Measurements from ENCODE around the gene NPAS3. TPM values are rescaled to one million over a fixed set of nuclear protein-coding genes. Genes with fewer than 3 reads are reported as not detected.

The NPAS3 gene
- total and polyA plus RNA-seq, 4 donors: 0.07 to 0.09 (median 0.08) TPM; not detected in 1

GRCh38 chr14:33019346-33019745, 80.7 kb downstream of the NPAS3 start:
- WGBS: 69% methylated on average over 3 of the region's 3 CpGs
- TF ChIP-seq HNF4G (IDR thresholded peaks at IDR 0.05): no peak
- no peak for TF ChIP-seq HNF4A (conservative IDR thresholded peaks at IDR 0.05)
- TF ChIP-seq YY1 (IDR thresholded peaks at IDR 0.05): no peak
- no peak for DNase-seq (ENCODE audit: low spot score)
- Histone ChIP-seq H3K9me3 (ENCODE audit: control insufficient read depth in 4 of 4, low read length in 3 of 4) (no peaks in the 10 kb centered on the region), H3K27me3 (ENCODE audit: control insufficient read depth in 4 of 4, insufficient read depth in 4 of 4, low read length in 3 of 4) (no peaks in the 10 kb centered on the region), H3K9ac (ENCODE audit: low read depth in 1 of 2, low read length in 2 of 2) (no peak overlapping the region), H3K4me3 (ENCODE audit: low read depth in 1 of 3, low read length in 3 of 3) (no peak overlapping the region), H3K27ac (ENCODE audit: low read depth in 1 of 2, low read length in 2 of 2) (no peak overlapping the region), H3K4me1 (ENCODE audit: control insufficient read depth in 4 of 4, insufficient read depth in 4 of 4, low read length in 3 of 4) (no peaks in the 10 kb centered on the region), H3K36me3 (ENCODE audit: control insufficient read depth in 4 of 4, insufficient read depth in 3 of 4, low read depth in 1 of 4, low read length in 3 of 4) (no peaks in the 10 kb centered on the region)

GRCh38 chr14:33026850-33027430, 88.3 kb downstream of the NPAS3 start:
- TF ChIP-seq FOXA2 (IDR thresholded peaks at IDR 0.05): no peak
- no peak for TF ChIP-seq HNF4G (IDR thresholded peaks at IDR 0.05)
- no peak for TF ChIP-seq SP1 (IDR thresholded peaks at IDR 0.05)
- no peak for TF ChIP-seq NR2F2 (IDR thresholded peaks at IDR 0.05)
- TF ChIP-seq ATF3 (IDR thresholded peaks at IDR 0.05): no peak
- no peak for TF ChIP-seq ZBTB33 (IDR thresholded peaks at IDR 0.05)
- no peak for TF ChIP-seq FOXA1 (IDR thresholded peaks at IDR 0.05)
- no peak for TF ChIP-seq HNF4A (conservative IDR thresholded peaks at IDR 0.05)
- TF ChIP-seq TAF1 (conservative IDR thresholded peaks at IDR 0.05): no peak
- no peak for TF ChIP-seq GABPA (IDR thresholded peaks at IDR 0.05 in 1 of 2, conservative IDR thresholded peaks at IDR 0.05 in 1 of 2)

GRCh38 chr14:33029511-33029910, 90.8 kb downstream of the NPAS3 start:
- TF ChIP-seq NR2F2 (IDR thresholded peaks at IDR 0.05): no peak
- no peak for TF ChIP-seq REST (IDR thresholded peaks at IDR 0.05)
- TF ChIP-seq HNF4G (IDR thresholded peaks at IDR 0.05): no peak
- TF ChIP-seq FOXA2 (IDR thresholded peaks at IDR 0.05): no peak
- no peak for TF ChIP-seq YY1 (IDR thresholded peaks at IDR 0.05)
- TF ChIP-seq TAF1 (conservative IDR thresholded peaks at IDR 0.05): no peak
- no peak for TF ChIP-seq EGR1 (IDR thresholded peaks at IDR 0.05; ENCODE audit: low read depth in 2 of 2)
- no peak for TF ChIP-seq GABPA (IDR thresholded peaks at IDR 0.05 in 1 of 2, conservative IDR thresholded peaks at IDR 0.05 in 1 of 2)
- TF ChIP-seq FOXA1 (IDR thresholded peaks at IDR 0.05): no peak
- no peak for TF ChIP-seq ZBTB33 (IDR thresholded peaks at IDR 0.05)
- no peak for TF ChIP-seq JUND (IDR thresholded peaks at IDR 0.05)
- TF ChIP-seq ATF3 (IDR thresholded peaks at IDR 0.05): no peak
- TF ChIP-seq RAD21 (IDR thresholded peaks at IDR 0.05): no peak
- no peak for TF ChIP-seq CTCF (IDR thresholded peaks at IDR 0.05; ENCODE audit: low read depth, low read length, missing input control)
- H3K36me3 ChIP-seq (ENCODE audit: control insufficient read depth in 4 of 4, insufficient read depth in 3 of 4, low read depth in 1 of 4, low read length in 3 of 4): no peaks in the 10 kb centered on the region
- H3K4me1 ChIP-seq (ENCODE audit: control insufficient read depth in 4 of 4, insufficient read depth in 4 of 4, low read length in 3 of 4): no peaks in the 10 kb centered on the region
- no peaks in the 10 kb centered on the region for H3K27me3 ChIP-seq (ENCODE audit: control insufficient read depth in 4 of 4, insufficient read depth in 4 of 4, low read length in 3 of 4)
- H3K9ac ChIP-seq (ENCODE audit: low read depth in 1 of 2, low read length in 2 of 2): no peak overlapping the region
- H3K4me3 ChIP-seq (ENCODE audit: low read depth in 1 of 3, low read length in 3 of 3): no peak overlapping the region
- no peaks in the 10 kb centered on the region for H3K9me3 ChIP-seq (ENCODE audit: control insufficient read depth in 4 of 4, low read length in 3 of 4)
- no peak overlapping the region for H3K27ac ChIP-seq (ENCODE audit: low read depth in 1 of 2, low read length in 2 of 2)
- DNase-seq (ENCODE audit: low spot score): no peak

More at GRCh38 chr14:33026850-33027430, 88.3 kb downstream of the NPAS3 start:
- 77% methylated on average over 5 of the region's 5 CpGs for whole genome bisulfite sequencing
- Histone ChIP-seq H3K9ac (ENCODE audit: low read depth in 1 of 2, low read length in 2 of 2) (no peak overlapping the region), H3K4me1 (ENCODE audit: control insufficient read depth in 4 of 4, insufficient read depth in 4 of 4, low read length in 3 of 4) (no peaks in the 10 kb centered on the region), H3K27ac (ENCODE audit: low read depth in 1 of 2, low read length in 2 of 2) (no peak overlapping the region), H3K36me3 (ENCODE audit: control insufficient read depth in 4 of 4, insufficient read depth in 3 of 4, low read depth in 1 of 4, low read length in 3 of 4) (no peaks in the 10 kb centered on the region), H3K4me3 (ENCODE audit: low read depth in 1 of 3, low read length in 3 of 3) (no peak overlapping the region), H3K9me3 (ENCODE audit: control insufficient read depth in 4 of 4, low read length in 3 of 4) (no peaks in the 10 kb centered on the region), H3K27me3 (ENCODE audit: control insufficient read depth in 4 of 4, insufficient read depth in 4 of 4, low read length in 3 of 4) (no peaks in the 10 kb centered on the region)
- no peak for DNase-seq (ENCODE audit: low spot score)

Measured in liver (tissue), 9 donors.